HG03175 (cell line): ENCODE results near the gene PDIA2.

ENCODE experiments used
- ATAC-seq: cut with Tn5 transposase; IDR thresholded peaks from one replicate; pipeline ENCODE4 v1.9.1; 2021; ENCODE audit warnings: mild to moderate bottlenecking, moderate library complexity; ENCODE audit not compliant: unreplicated experiment

PDIA2 gene

DNA sequence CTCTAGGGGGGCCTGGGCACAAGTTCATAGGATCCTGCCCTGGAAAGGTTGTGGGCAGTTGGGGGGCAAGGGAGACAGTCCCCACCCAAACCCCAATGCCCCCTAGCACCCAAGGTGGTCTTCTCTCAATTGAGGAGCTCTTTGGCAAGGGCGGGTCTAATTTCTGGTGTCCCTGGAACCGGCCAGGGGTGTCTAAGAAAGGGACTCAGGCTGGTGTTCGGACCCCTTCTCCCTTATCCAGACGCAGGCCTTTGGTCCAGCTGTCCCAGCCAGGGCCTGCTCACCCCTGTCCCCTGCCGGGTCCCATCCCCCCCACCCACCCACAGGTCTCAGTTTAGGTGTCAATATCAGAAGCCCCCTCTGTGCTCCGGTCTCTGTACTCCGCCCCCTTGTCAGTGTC lies 3.4 kb upstream of the PDIA2 start:
- no peak for ATAC-seq

DNA sequence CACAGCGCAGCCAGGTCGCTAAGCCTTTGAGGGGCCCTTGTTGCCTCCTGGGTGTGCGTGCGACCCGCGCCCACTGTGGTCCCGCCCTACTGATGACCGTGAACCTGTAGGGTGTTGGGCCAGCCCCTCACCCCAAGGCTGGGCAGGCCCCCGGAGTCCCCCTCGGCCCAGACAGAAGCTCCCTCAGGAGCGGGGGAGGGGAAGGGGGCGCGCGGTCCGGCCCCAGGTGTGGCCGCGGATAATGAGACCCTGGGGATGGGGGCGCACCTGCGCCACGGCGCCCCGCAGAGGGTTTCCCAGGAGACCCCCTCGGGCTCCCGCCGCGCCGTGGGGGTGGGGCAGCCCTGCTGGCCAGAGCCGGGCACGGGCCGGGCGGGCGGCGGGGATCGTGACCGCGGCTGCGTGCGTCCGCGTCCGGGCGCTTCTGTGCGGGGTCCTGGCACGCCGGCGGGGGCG lies 2.9 kb upstream of the PDIA2 start:
- no peak for ATAC-seq

DNA sequence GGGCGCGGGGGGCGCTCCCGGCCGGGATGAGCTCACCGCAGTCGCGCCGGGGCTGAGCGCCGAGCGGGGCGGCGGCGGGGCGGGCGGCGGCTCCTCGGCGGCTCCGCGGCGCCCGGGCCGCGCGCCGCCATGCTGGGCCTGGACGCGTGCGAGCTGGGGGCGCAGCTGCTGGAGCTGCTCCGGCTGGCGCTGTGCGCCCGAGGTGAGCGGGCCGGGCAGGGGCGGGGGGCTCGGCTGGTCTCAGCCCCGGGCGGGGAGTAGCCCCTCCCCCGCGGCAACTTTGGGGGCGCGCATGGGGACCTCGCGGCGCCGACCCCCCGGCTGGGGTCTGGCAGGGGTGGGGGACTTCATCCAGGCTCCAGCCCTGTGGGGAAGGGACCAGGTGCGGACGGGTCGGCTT lies 2.4 kb upstream of the PDIA2 start, which contains the start of gene ARHGDIG:
Gene ARHGDIG (plus strand): TSS at position 40 of the 400 bp plus-strand sequence. CDS start 90 bp downstream, at position 130.
- ATAC-seq, result no peak

DNA sequence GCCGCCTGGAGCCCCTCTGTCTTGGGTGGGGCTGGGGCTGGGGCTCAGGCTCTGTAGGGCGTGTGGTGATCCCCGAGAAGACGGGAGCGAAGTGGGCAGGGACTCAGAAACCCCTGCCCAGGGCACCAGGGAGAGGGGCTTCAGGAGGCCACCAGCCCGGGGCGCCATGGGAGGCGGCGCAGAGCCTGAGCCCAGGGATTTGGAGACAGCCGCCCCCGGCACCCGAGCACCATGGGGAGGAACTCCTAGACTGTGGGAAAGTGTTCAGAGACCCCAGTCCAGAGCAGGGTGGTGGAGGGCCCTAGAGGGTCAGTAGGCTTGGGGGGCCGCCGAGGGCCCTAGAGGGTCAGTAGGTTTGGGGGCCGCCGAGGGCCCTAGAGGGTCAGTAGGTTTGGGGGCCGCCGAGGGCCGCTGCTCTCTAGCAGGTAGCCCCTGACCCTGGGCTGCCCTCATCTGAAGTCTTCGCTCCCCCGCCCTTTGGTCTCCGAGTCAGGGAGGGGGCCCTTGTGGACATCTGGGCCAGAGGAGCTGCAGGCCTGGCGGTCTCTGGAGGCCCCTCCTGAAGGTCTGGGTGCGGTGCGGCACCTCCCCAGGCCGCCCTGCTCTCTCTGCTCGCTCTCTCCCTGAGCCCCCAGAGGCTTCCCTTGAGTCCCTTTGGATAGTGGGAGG lies 1.8 kb upstream of the PDIA2 start:
- ATAC-seq, result no peak

DNA sequence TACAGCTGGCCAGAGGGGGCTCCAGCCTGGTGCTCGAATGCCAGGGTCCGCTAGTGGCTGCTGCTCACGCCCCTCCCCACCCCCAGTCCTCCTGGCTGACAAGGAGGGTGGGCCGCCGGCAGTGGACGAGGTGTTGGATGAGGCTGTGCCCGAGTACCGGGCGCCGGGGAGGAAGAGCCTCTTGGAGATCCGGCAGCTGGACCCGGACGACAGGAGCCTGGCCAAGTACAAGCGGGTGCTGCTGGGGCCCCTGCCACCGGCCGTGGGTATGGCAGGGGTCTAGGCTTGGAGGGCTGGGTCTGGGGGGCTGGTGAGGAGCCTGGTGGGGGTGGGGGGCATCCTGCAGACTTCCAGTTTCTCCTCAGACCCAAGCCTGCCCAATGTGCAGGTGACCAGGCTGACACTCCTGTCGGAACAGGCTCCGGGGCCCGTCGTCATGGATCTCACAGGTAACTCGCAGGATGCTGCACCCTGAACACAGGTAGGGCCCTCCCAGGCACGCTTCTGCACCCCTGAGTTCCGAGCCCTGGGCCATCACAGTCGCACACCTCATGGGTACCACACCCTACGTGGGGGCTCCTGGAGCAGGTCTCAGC lies 1.2 kb upstream of the PDIA2 start:
- ATAC-seq, result no peak

DNA sequence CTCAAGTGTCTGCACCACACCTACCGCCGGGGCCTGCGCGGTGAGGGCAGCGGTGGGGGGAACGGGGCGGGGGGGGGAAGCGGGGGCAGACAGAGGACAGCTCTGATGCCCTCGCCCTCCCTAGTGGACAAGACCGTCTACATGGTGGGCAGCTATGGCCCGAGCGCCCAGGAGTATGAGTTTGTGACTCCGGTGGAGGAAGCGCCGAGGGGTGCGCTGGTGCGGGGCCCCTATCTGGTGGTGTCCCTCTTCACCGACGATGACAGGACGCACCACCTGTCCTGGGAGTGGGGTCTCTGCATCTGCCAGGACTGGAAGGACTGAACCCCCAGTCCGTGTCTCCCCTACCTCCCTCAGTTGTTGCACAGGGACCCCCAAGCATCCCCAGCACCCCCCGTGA lies 473 bp upstream of the PDIA2 start:
- ATAC-seq, result no peak

DNA sequence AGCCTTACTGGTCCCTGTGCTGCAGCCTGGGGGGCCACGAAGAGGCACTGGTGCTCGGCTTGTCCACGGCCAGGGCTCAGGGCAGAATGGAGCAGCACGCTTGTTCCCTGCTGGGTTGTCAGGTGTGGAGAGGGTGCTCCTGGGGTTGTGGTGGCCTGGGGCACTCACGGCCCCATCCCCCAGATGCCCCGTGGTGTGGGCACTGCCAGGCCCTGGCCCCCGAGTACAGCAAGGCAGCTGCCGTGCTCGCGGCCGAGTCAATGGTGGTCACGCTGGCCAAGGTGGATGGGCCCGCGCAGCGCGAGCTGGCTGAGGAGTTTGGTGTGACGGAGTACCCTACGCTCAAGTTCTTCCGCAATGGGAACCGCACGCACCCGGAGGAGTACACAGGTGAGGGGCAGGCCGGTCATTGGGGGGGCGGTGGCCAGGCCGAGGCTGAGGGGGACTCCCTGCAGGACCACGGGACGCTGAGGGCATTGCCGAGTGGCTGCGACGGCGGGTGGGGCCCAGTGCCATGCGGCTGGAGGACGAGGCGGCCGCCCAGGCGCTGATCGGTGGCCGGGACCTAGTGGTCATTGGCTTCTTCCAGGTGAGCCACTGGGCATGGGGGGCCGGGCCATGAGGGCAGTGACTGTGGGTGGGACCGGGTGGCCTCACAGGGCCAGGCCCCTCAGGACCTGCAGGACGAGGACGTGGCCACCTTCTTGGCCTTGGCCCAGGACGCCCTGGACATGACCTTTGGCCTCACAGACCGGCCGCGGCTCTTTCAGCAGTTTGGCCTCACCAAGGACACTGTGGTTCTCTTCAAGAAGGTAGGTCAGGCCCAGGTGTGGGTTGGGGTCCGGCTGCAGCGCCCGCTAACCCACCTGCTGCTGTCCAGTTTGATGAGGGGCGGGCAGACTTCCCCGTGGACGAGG lies 1.5 kb downstream of the PDIA2 start:
- no peak for ATAC-seq

DNA sequence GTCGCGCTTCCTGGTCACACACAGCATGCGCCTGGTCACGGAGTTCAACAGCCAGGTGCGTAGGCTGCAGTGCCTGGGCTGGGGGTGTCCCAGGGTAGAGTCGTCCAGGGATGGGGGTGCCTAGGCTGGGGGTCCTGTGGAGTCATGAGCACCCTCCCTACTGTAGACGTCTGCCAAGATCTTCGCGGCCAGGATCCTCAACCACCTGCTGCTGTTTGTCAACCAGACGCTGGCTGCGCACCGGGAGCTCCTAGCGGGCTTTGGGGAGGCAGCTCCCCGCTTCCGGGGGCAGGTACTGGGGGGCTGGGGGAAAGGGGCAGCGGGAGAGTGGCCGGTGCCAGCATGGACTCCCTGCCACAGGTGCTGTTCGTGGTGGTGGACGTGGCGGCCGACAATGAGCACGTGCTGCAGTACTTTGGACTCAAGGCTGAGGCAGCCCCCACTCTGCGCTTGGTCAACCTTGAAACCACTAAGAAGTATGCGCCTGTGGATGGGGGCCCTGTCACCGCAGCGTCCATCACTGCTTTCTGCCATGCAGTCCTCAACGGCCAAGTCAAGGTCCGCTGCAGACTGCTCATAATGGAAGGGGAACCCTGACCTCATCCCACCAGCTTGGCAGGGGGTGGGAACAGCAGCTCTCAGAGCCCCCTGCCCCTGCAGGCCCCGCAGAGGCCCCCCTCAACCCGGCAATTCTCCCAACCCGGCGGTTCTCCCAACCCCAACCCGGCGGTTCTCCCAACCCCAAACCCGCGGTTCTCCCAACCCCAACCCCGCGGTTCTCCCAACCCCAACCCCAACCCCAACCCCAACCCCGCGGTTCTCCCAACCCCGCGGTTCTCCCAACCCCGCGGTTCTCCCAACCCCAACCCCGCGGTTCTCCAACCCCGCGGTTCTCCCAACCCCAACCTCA lies 2.4 kb downstream of the PDIA2 start:
- ATAC-seq, result no peak

DNA sequence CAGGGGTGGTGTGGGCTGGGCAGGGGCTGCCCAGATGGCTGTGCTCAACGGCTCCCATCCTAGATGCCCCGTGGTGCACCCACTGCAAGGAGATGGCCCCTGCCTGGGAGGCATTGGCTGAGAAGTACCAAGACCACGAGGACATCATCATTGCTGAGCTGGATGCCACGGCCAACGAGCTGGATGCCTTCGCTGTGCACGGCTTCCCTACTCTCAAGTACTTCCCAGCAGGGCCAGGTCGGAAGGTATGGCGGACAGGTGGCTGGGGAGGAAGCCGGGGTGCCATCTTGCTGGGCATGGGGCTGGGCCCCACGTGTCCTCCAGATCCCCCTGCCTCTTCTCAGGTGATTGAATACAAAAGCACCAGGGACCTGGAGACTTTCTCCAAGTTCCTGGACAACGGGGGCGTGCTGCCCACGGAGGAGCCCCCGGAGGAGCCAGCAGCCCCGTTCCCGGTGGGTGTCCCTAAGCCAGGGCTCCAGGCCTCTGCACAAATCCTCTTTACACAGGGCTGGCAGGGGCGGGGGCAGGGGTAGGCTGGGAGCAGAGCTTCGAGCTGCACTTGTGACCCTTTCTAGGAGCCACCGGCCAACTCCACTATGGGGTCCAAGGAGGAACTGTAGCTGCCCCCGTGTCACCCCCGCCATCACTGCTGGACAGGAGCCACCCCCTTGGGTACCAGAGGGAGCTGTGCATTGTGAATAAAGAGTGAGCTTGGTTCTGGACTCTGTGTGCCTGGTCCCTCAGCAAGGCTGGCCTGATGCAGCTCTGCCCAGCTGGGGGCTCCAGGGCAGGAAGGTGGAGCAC lies 3.7 kb downstream of the PDIA2 start:
- no peak for ATAC-seq

DNA sequence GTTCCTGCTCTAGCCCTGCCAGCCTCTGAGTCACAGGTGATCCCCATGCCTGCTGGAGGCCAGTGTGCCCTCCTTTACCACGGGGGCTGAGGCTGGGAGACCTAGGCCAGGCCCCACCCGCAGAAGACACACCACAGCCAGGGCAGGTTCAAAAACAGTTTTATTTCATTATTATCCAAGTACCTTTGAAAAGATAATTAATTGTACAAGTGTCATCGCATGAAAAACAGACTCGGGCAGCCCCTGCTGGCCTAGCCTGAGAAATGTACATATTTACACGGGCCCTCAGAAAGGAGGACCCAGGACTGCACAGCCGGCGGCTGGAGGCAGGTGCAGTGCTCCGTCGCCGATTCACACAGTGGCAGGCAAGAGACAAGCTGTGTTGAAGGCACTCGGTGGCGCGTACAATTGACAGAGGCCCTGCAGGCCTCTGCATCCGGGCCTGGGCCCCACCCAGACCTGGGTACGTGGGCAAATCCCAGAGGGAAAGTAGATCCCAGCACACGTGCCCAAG lies 4.4 kb downstream of the PDIA2 start:
- no peak for ATAC-seq

DNA sequence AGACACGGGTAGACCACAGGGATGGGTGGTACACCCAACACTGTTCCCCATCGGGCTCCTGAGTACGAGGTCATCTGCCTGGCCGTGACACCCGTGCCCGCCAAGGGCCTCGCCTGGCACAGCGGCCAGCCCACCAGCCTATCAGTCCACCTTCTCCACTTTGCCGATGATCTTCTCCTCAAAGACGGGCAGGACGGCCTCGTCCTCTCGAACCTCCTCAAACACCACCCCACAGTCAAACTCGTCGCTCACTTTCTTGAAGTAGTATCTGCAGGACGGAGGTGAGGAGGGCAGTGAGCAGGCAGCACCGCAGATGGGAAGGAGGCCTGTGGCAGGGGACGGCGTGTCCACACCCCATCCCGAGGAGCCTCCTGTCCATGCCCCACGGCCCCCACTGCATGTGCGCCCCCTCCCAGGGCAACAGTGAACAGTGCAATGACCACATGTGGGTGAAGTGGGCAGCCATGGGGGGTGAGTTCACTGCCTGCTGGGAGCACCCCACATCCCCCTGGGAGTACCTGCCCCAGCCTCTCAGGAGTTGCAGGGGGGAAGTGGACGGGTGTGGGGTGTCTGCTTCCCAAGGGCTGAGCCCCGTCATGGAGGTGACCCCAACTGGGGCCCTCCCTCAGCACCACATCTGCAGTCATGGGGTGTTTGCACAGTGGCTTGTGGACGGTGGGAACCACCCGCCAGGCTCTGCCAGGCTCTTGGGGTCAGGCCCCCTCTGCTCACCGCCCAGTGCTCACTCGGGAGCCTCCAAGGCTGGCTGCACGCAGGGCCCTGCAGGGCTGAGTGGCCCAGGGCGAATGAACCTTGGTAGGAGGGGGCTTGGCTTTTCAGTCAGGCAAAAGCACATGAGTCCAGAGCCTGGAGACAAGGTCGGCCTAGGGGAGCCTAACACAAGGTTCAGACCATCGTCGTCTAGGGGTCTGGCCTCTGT lies 5.3 kb downstream of the PDIA2 start:
- no peak for ATAC-seq

DNA sequence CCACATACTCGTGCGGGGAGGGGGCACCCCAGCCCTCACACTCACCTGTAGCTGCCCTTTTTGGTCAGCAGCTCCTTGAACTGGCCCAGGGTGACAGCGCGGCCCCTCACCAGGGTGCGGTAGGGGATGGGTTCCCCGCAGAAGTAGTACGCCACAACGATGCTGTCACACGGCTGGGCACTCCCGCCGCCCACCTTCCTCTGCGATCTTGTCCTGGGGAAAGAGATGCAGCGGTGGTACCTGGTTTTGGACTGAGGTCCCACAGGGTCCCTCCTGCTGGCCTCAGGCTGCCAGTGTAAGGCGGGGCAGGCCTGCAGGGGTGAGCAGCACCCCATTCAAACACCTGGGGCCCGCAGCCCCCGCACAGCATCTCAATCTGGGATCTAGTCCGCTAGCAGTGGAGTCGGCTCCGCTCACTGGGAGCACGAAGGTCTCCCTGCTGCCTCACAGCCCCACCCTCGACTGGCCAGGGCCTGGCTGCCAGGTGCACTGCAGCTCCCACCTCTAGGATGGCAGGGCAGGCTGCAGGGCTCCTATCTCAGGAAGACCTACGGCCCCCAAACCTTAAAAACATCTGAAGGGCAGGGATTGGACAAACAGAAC lies 6.5 kb downstream of the PDIA2 start:
- ATAC-seq, result no peak

DNA sequence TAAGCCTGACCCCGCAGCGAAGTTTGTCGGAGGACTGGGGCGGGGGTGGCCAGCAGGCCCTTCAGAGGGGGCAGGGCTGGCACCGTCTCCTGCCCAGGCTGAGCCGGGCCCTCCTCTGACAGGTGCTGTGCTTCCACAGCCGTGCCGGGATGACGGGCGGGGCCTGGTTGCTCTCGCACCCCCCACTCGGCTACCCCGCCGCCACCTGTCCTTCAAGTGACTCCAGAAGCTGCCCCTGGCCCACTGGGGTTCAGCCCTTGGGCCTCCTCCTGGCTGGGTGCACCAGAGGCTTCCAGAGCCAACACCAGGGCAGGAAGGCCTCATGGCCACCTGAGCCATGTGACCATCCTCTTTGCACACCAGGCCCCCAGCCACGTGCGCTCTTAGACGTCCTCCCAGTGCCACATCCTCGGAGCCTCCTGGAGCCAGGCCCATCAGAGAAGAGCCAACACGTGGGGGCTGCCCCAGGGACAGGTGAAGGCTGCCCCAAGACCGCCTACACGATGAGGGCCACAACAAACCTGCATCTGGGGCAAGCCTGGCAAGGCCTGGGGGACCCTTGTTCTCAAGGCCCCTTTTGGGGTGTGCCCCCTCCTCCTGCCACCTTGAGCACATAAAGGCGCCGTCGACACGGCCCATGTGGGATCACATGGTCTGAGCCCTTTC lies 7.2 kb downstream of the PDIA2 start:
- ATAC-seq, result no peak

DNA sequence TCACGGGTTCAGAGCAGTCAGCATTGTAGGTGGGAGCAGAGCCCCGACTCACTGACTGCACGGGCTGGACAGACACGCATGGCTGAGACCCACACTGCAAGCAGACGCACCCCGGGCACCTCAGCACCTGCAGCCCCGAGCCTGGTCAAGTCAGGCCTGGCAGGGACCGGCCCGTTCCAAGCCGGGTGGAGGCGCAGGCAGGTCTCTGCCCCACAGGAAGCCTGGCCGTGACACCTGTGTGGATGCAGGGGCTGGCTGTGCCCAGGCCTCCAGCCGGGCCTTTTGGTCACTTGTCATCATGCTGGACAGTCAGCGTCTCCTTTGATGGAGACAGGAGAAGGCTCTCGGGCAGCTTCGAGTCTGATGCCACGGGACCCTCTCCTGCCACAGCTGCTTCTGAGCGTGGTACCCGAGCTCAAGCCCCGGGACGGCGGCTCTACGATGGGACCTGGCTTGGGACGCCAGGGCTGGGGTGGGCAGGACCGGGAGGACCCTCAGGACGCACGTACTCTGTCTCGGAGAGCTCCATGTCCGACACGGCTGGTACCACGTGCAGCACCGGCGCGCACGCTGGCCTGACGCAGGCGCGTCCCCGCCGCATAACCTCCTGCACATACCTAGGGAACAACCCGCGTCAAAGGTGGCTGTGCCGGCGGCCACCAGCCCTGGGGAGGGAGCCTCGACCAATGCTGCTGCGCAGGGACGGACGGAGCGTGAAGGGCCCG lies 7.9 kb downstream of the PDIA2 start:
- ATAC-seq, result no peak

DNA sequence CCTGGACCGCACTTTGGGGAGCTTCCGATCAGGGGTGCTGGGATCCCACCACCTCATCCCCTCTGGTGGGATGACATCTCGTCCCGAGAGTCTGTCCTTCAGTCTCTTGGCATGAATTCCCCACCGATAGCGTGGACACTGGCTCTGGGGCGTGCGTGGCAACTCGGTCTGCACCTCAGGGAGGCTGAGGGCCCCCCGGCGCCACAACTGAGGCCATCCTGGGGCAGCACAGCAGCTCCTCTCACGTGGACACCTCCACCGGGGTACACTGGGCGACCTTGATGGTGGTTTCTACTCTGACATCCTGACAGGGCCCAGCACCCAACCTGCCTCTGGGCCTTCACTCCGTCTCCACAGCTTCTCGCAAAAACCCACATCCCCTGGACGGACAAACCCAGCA lies 8.6 kb downstream of the PDIA2 start:
- no peak for ATAC-seq

DNA sequence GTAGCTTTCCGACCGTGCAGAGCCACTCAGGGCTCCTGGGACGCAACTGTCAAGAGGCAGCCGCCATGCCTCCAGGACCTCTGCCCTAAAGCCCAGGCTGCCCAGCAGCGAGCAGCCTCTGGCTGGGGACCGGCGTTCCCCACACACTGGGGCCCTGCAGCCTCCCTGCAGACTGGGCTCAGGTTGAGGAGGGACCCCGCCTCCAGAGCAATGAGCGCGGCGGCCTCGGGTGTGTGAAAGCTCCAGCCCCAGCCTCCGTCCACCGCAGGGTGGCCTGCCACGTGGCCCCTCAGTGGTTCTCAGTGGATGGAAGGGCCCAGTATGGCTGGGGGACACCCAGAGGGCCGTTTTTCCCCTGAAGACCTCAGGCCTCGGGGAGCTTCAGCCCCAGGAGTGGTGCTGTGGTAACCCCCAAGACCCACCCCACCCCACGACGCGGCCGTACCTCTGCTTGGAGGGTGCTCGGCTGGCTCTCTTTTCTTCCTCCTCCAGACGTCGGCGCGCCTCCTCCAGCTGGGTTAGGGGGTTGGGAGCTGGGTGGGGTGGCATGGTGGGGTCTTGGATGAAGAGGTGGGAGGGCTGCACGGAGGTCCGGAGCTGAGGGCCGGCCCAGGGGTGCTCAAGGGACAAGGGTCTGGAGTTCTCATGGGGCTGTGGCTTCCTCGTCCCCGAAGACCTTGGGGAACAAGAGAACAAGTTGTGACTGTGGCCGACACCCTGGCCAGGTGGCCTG lies 10.2 kb downstream of the PDIA2 start:
- no peak for ATAC-seq
